NCI-H226 (cell line): Measurements from ENCODE around the gene DNM2.
A peak's percentile ranks its signal among the peaks of the same experiment; 100 is the strongest.
"Not testable (repeated sequence)": the region's sequence is repeated elsewhere in the genome, so short reads cannot be mapped to it uniquely, and the experiment has no call there.

Experiments used
- DNase-seq: peaks from one replicate; pipeline ENCODE4 v3.0.0-alpha.2; 2015

The DNM2 gene

DNA sequence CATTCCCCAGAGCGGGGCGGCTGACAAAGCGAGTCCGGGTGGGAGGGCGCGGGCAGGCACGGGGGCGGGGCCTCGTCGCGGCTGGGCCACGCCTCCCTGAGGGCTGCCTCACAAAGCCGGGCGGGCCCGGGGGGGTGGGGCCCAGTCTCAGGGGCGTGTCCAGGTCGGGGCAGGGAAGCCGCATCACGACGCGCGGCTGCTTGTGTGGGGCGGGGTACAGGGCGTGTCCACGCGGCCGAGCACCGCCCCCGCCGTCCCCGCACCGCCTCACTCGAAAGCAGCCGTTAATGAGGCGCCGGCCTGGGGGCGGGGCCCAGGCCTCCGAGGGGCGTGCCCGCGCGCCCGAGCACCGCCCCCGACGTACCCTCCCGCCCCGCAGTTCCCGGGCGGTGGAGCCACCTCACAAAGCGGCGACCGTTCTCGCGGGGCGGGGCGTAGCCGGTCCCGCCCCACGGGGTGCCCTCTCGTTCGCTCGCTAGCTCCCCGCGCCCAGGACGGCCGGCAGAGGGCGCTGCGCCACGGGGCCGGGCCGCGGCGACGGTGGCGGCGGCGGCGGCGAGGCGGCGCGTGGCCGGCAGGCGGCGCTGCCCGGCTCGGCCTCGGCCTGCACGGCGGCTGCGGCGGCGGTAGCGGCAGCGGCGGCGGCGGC, 153.2 kb downstream of the DNM2 start, which contains the start of gene CARM1:
CARM1 (plus strand) TSS at position 599 of the 649 bp plus-strand sequence. CDS start 150 bp downstream, outside the sequence.
- DNase-seq: peak; percentile 85

DNA sequence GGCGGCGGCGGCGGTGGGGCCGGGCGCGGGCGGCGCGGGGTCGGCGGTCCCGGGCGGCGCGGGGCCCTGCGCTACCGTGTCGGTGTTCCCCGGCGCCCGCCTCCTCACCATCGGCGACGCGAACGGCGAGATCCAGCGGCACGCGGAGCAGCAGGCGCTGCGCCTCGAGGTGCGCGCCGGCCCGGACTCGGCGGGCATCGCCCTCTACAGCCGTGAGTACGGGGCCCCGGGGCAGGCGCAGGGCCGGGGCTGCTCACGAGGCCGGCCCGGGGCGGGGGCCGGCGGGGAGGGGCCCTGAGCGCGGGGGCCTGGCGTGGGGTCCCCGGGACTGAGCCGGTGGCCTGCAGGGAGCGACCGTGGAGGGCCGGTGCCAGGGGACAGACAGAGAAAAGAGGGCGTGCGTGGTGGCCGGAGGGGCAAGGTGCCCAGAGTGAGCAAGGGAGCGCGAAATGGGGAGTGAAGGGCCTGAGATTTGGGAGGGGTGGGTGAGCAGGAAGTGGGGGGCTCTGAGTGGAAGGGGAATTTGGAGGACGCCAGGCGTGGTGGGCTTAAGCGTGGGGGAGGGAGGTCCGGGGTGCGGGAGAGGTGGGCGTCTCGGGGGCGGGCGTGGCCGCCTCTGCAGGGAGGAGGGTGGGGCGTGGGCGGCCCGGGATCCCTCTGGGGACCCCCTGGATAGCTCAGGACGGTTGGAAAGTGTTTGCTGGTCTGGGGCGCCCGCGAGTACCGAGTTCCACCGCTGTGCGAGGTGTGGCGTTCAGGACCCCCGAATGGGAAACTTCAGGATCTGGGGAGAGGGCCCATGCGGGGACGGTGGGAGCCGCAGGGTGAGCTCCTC, 154.0 kb downstream of the DNM2 start:
- no peak for DNase-seq

DNA sequence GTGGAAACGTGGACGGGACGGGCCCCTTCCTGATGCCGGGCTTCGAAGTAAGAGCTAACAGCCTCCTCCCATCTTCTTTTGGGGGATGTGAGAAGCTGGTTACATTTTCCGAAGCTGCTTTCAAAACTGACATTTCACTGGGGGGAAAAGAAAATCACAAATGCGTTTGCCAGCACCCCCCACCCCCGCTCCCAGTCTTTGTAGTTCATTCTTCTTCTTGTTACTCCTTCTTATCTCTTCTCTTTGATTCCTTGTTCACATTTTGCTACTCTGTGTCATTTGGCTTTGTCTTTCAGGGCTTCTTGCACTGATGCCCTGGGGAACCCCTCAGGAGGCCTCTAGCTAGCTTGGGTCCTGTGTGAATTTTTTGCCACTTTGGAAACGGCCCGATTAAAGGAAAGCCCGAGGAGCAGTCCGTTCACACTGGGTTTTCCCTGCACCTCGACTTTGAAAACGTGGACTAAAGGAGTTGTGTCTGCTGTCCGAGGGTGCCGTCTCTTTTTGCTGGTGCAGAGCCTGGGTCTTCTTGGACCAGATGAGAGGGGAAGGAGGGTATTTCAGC, 154.7 kb downstream of the DNM2 start:
- DNase-seq: no peak

DNA sequence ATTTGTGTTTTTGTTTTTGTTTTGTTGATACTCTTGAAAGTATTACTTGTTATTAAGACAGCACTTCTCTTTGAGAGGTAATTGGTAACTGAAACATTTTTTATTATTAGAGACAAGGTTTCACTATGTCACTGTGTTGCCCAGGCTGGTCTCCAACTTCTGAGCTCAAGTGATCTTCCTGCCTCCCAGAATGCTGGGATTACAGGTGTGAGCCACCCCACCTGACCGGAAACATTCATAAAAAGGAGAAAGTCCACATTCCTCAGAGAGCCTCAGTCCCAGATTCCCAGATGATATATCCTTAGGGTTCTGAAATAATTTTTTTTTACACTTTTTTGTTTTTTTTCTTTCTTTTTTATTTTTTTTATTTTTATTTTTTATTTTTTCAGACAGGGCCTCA, 156.1 kb downstream of the DNM2 start:
- DNase-seq: no peak

DNA sequence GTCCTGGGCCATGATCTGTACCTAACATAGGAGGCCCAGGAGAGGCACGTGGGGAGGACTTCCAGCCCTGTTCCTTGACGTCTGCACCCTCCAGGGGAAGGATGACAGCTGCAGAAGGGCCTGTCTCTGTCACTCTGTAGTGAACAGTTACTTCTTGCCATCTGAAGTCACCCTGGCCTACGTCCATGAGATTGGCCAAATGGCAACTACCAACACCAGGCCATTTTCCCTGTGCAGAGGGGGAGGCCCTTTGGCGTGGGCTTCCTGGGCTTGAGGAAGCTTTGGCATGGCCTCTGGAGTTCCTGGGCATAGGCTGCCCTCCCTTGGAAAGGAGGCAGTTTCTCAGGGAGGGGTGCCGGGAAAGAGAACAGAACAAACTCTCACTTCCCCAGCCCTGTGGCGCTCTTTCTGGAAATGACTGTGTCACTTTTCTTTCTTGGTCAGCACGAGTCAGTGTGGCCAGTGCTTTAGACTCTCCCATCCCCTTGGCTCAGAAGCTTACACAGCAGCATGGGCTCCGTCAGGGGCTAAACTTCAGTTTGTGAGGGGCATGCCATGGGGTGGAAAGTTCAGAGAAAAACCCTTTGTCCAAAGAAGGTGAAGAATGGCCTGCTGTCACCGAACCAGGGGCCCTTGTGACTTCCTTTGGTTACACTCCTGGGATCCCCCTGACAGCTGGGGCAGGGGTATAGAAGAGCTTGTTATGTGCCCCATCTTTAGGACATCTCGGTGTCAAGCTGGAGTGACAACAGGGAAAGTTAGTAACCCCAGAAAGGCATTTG, 158.8 kb downstream of the DNM2 start:
- DNase-seq: no peak

DNA sequence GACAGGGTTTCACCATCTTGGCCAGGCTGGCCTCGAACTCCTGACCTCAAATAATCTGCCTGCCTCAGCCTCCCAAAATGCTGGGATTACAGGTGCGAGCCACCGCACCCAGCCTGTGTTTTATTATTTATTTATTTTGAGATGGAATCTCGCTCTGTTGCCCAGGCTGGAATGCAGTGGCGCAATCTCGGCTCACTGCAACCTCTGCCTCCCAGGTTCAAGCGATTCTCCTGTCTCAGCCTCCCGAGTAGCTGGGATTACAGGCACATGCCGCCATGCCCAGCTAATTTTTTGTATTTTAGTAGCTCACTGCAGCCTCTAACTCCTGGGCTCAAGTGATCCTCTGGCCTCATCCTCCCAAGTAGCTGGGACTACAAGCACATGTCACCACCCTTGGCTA, 159.7 kb downstream of the DNM2 start:
- DNase-seq: not testable (repeated sequence)

DNA sequence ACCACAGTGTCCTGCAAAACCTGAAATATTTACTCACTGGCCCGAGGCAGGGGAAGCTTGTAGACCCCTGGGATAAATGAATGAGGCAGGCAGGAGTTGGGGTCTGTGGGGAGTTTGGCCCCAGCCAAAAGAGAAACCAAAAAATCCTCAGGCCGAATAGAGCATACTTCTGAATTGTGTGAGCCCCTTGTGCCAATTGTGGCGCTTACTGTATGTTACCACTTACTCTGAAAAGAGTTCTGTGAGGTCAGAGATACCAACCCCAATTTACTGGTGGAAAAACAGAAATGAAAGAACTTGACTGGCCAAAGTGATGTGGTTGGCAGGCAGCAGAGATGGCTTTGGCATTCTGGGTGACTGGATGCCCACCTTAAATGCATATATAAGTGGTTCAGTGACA, 160.4 kb downstream of the DNM2 start:
- DNase-seq: no peak
